ENCODE results near the gene TNRC18.

Gene TNRC18

GRCh38 chr7:5448378-5449037, 24.9 kb upstream of the TNRC18 start:
- Histone ChIP-seq H3K4me3 (ENCODE audit: low read depth, low read length) (no peak overlapping the region), H3K27me3 (replicated peaks) (no peaks in the 10 kb centered on the region), H3K36me3 (replicated peaks) (no peaks in the 10 kb centered on the region), H3K27ac (no peak overlapping the region)
- in situ Hi-C loops (cut with HindIII; ENCODE audit: low pct_ligation_motif_present, low sequenced_read_pairs): no loop called here
- no peak for DNase-seq
- TF ChIP-seq CTCF (IDR thresholded peaks at IDR 0.05; ENCODE audit: low read depth, low read length, missing control alignments): no peak

- H3K36me3 ChIP-seq (replicated peaks): no peaks in the 10 kb centered on the region
- in situ Hi-C loops (cut with HindIII; ENCODE audit: low pct_ligation_motif_present, low sequenced_read_pairs): no loop called here
- DNase-seq: no peak
- no peaks in the 10 kb centered on the region for H3K27me3 ChIP-seq (replicated peaks)
- H3K4me3 ChIP-seq (ENCODE audit: low read depth, low read length): no peak overlapping the region
- no peak for TF ChIP-seq CTCF (IDR thresholded peaks at IDR 0.05; ENCODE audit: low read depth, low read length, missing control alignments)
- no peak overlapping the region for H3K27ac ChIP-seq
Measured at GRCh38 chr7:5445981-5446594, 22.5 kb upstream of the TNRC18 start.

- TF ChIP-seq CTCF (IDR thresholded peaks at IDR 0.05; ENCODE audit: low read depth, low read length, missing control alignments): no peak
- Histone ChIP-seq H3K36me3 (replicated peaks) (no peaks in the 10 kb centered on the region), H3K4me3 (ENCODE audit: low read depth, low read length) (no peak overlapping the region), H3K27ac (no peak overlapping the region), H3K27me3 (replicated peaks) (no peaks in the 10 kb centered on the region)
- in situ Hi-C loops (cut with HindIII; ENCODE audit: low pct_ligation_motif_present, low sequenced_read_pairs): no loop called here
- no peak for DNase-seq
Measured at GRCh38 chr7:5443678-5444077, 20.0 kb upstream of the TNRC18 start.

GRCh38 chr7:5442757-5443305, 19.2 kb upstream of the TNRC18 start:
- Histone ChIP-seq H3K4me3 (ENCODE audit: low read depth, low read length) (no peak overlapping the region), H3K27me3 (replicated peaks) (no peaks in the 10 kb centered on the region), H3K27ac (no peak overlapping the region), H3K36me3 (replicated peaks) (no peaks in the 10 kb centered on the region)
- in situ Hi-C loops (cut with HindIII; ENCODE audit: low pct_ligation_motif_present, low sequenced_read_pairs): no loop called here
- no peak for DNase-seq
- TF ChIP-seq CTCF (IDR thresholded peaks at IDR 0.05; ENCODE audit: low read depth, low read length, missing control alignments): no peak

- TF ChIP-seq CTCF (IDR thresholded peaks at IDR 0.05; ENCODE audit: low read depth, low read length, missing control alignments): no peak
- in situ Hi-C loops (cut with HindIII; ENCODE audit: low pct_ligation_motif_present, low sequenced_read_pairs): no loop called here
- DNase-seq: no peak
- H3K27me3 ChIP-seq (replicated peaks): no peaks in the 10 kb centered on the region
- no peak overlapping the region for H3K4me3 ChIP-seq (ENCODE audit: low read depth, low read length)
- no peak overlapping the region for H3K27ac ChIP-seq
- H3K36me3 ChIP-seq (replicated peaks): no peaks in the 10 kb centered on the region
Measured at GRCh38 chr7:5441840-5442503, 18.3 kb upstream of the TNRC18 start.

All from brain microvascular endothelial cell (primary cell).